GM12873 (cell line): ENCODE measurements around the gene KANSL3.

Source experiments
- CTCF ChIP-seq: IDR thresholded peaks from 2 replicates; pipeline ENCODE4 v1.5.1; 2012; ENCODE audit warnings: low read depth, mild to moderate bottlenecking, moderate library complexity, low read length, control low read depth; ENCODE audit not compliant: insufficient read depth; ENCODE audit errors: missing control alignments

The KANSL3 gene

GRCh38 chr2:96574364-96574763, 63.7 kb downstream of the KANSL3 start:
- TF ChIP-seq CTCF, result peak; percentile 30

- no peak for TF ChIP-seq CTCF
Measured at GRCh38 chr2:96568094-96568493, 70.0 kb downstream of the KANSL3 start.

GRCh38 chr2:96565111-96565510, 73.0 kb downstream of the KANSL3 start:
- no peak for TF ChIP-seq CTCF

GRCh38 chr2:96564563-96564962, 73.5 kb downstream of the KANSL3 start:
- no peak for TF ChIP-seq CTCF

- TF ChIP-seq CTCF, result no peak
Measured at GRCh38 chr2:96564026-96564425, 74.1 kb downstream of the KANSL3 start.

GRCh38 chr2:96558485-96558884, 79.6 kb downstream of the KANSL3 start:
- no peak for TF ChIP-seq CTCF

- TF ChIP-seq CTCF, result no peak
Measured at GRCh38 chr2:96558061-96558460, 80.1 kb downstream of the KANSL3 start.
